Calu3 (cell line): ENCODE measurements around the gene NUDT4. TPM values are rescaled to one million over a fixed set of nuclear protein-coding genes. Genes with fewer than 3 reads are reported as not detected.
"Not testable (repeated sequence)": the region's sequence is repeated elsewhere in the genome, so short reads cannot be mapped to it uniquely, and the experiment has no call there.

Experiments used
- BruUV-seq: library from RNA; stranded (reverse); fragments of 400-500 nt; replicated peaks from 2 replicates; lab custom pipeline; 2021; lab: Mats Ljungman, UMichigan
- CTCF ChIA-PET: fragments of 300-600 bp; sonication (Branson Sonifier 250); formaldehyde crosslinking; loops from one replicate; lab custom pipeline; 2022; ENCODE audit warnings: antibody characterized with exemption; lab: Charles Lee
- DNase-seq: peaks from one replicate; pipeline ENCODE4 v3.0.0; 2022
- H3K27ac Mint-ChIP-seq: one replicate; pipeline ENCODE4 v1.8.0; 2022; ENCODE audit warnings: mixed read lengths; ENCODE audit not compliant: unreplicated experiment
- H3K27me3 Mint-ChIP-seq: one replicate; pipeline ENCODE4 v1.8.0; 2022; ENCODE audit warnings: mixed read lengths; ENCODE audit not compliant: unreplicated experiment
- H3K36me3 Mint-ChIP-seq: one replicate; pipeline ENCODE4 v1.8.0; 2022; ENCODE audit warnings: mild to moderate bottlenecking, moderate library complexity, mixed read lengths; ENCODE audit not compliant: insufficient read depth, unreplicated experiment
- H3K4me1 Mint-ChIP-seq: one replicate; pipeline ENCODE4 v1.8.0; 2022; ENCODE audit warnings: mild to moderate bottlenecking, low read depth, mixed read lengths; ENCODE audit not compliant: unreplicated experiment
- H3K4me3 Mint-ChIP-seq: one replicate; pipeline ENCODE4 v1.8.0; 2022; ENCODE audit warnings: mild to moderate bottlenecking, low read depth, moderate library complexity, mixed read lengths; ENCODE audit not compliant: unreplicated experiment
- H3K9me3 Mint-ChIP-seq: one replicate; pipeline ENCODE4 v1.8.0; 2022; ENCODE audit warnings: low read depth, mixed read lengths; ENCODE audit not compliant: unreplicated experiment
- intact Hi-C: fragments of 100-400 bp; cut with micrococcal nuclease; formaldehyde crosslinking; loops from one replicate; pipeline ENCODE4 v1.10.0; 2022; ENCODE audit not compliant: unreplicated experiment
- total RNA-seq: library from RNA; stranded (reverse); gene quantifications from 2 replicates; pipeline ENCODE4 v1.2.3, GENCODE V29; 2022
- TF ChIP-seq, protein P1 (sequence below): fragments of 200-600 bp; IDR thresholded peaks from one replicate; pipeline ENCODE4 v1.8.0; 2022; ENCODE audit warnings: antibody characterized with exemption; ENCODE audit not compliant: unreplicated experiment

The NUDT4 gene
- total RNA-seq, 1 experiment from 2014 or later = 47.3 TPM

DNA sequence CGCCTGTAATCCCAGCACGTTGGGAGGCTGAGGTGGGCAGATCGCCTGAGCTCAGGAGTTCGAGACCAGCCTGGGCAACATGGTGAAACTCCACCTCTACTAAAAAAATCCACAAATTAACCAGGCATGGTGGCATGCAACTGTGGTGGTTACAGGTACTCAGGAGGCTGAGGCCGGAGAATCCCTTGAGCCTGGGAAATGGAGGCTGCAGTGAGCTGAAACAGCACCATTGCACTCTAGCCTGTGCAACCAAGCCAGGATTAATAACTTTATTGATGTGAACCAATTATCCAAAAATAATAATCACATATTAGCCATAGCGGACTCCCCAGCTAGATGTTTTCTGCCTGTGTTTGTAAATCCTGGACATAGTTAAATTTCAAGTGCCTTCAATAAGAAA lies 1.8 kb upstream of the NUDT4 start:
- Mint-ChIP-seq H3K4me3 (no peak overlapping the region), H3K27me3 (no peaks in the 10 kb centered on the region), H3K36me3 (peaks cover 39% of the 10 kb centered on the region), H3K9me3 (no peaks in the 10 kb centered on the region), H3K27ac (no peak overlapping the region), H3K4me1 (peaks cover 46% of the 10 kb centered on the region)
- TF ChIP-seq, protein P1, sequence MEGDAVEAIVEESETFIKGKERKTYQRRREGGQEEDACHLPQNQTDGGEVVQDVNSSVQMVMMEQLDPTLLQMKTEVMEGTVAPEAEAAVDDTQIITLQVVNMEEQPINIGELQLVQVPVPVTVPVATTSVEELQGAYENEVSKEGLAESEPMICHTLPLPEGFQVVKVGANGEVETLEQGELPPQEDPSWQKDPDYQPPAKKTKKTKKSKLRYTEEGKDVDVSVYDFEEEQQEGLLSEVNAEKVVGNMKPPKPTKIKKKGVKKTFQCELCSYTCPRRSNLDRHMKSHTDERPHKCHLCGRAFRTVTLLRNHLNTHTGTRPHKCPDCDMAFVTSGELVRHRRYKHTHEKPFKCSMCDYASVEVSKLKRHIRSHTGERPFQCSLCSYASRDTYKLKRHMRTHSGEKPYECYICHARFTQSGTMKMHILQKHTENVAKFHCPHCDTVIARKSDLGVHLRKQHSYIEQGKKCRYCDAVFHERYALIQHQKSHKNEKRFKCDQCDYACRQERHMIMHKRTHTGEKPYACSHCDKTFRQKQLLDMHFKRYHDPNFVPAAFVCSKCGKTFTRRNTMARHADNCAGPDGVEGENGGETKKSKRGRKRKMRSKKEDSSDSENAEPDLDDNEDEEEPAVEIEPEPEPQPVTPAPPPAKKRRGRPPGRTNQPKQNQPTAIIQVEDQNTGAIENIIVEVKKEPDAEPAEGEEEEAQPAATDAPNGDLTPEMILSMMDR = no peak
- BruUV-seq = no TSS peak
- CTCF ChIA-PET = interaction anchor here (0.6 to 1.5 kb wide), 2 partner anchors 11 to 389 kb away, joined by 4 to 7 read pairs; no protein-coding TSS in a partner anchor
- no peak for DNase-seq
- intact Hi-C loops = no loop called here

GRCh38 chr12:93376436-93377251 lies 1.1 kb upstream of the NUDT4 start:
- peaks cover 53% of the 10 kb centered on the region for H3K4me1 Mint-ChIP-seq

DNA sequence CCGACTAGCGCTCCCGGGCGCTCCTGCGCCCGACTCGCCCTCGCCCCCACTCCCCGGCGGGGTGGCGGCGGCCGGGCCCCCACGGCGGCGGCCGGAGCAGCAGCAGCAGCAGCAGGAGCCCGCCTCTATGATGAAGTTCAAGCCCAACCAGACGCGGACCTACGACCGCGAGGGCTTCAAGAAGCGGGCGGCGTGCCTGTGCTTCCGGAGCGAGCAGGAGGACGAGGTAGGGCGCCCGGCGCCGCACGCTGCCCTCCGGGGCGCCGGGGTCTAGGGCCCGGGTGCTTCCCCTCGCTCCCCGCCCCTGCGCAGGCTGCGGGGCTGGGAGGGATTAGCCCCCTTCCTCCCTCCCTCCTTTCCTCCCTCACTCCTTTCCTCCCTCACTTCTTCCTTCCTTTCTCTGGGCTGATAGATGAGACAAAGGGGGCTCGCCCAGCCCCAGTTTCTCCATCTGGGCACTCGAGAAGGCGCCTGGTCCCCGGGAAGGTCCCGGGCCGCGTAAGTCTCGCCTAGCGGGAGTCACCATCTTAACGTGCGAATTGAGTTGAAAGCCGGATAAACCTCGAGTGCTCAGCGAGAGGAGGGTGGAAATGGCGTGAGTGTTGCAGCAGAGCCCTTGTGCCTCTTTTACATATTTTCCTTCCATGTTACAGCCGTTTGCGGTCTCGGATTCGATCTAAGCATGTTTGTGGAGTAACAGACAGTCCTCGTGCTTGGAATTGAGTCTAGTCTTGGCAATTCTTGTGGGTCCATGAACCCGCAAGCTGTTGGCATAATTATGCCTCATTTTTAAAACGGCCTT lies 672 bp downstream of the NUDT4 start:
- CTCF ChIA-PET = interaction anchor here (0.6 kb wide), 1 partner anchor 135 kb away, joined by 3 read pairs; no protein-coding TSS in a partner anchor
- intact Hi-C loops, H3K9me3 Mint-ChIP-seq, BruUV-seq, H3K27me3 Mint-ChIP-seq: not testable (repeated sequence)
- H3K36me3 Mint-ChIP-seq = peaks cover 44% of the 10 kb centered on the region
- peak overlapping the region; percentile 99 for H3K4me3 Mint-ChIP-seq
- peak overlapping the region; percentile 96 for H3K27ac Mint-ChIP-seq
- DNase-seq = peak; percentile 51
- H3K4me1 Mint-ChIP-seq = peaks cover 60% of the 10 kb centered on the region

More at GRCh38 chr12:93376436-93377251, 1.1 kb upstream of the NUDT4 start:
- peak overlapping the region; percentile 99 for H3K4me3 Mint-ChIP-seq
- CTCF ChIA-PET = interaction anchor here (0.7 to 1.5 kb wide), 4 partner anchors 20 to 549 kb away, joined by 3 to 7 read pairs (median 4); no protein-coding TSS in a partner anchor
- peak overlapping the region; percentile 91 for H3K27ac Mint-ChIP-seq
- TF ChIP-seq, protein P1 = no peak
- H3K36me3 Mint-ChIP-seq = peaks cover 44% of the 10 kb centered on the region
- intact Hi-C loops = loop anchor here (1.0 kb wide), 1 partner anchor 59 kb away; no protein-coding TSS in a partner anchor
- H3K27me3 Mint-ChIP-seq = no peaks in the 10 kb centered on the region
- no peaks in the 10 kb centered on the region for H3K9me3 Mint-ChIP-seq
- DNase-seq = no peak
- BruUV-seq = no TSS peak

DNA sequence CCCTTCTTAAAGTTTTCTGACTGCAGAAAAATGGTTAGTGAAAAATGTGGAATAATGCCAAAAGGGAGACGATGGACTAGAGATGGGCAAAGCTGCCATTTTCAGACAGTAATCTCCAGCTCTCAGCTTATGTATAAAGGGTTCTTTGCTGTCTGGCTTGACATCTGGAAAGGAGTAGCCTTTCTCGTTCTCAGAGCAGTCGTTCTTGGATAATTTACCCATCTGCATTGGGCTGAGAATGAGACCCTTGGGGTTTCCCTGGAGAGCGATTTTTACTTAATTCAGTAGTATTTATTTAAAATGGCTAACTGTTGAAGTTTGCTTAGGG lies 1.2 kb downstream of the NUDT4 start:
- H3K27me3 Mint-ChIP-seq = no peaks in the 10 kb centered on the region
- CTCF ChIA-PET = interaction anchor here (0.6 to 4.0 kb wide), 4 partner anchors 90 to 391 kb away, joined by 3 to 31 read pairs (median 3); no protein-coding TSS in a partner anchor
- DNase-seq = no peak
- peaks cover 55% of the 10 kb centered on the region for H3K4me1 Mint-ChIP-seq
- no peaks in the 10 kb centered on the region for H3K9me3 Mint-ChIP-seq
- peak overlapping the region; percentile 99 for H3K4me3 Mint-ChIP-seq
- intact Hi-C loops = no loop called here
- no TSS peak for BruUV-seq
- peak overlapping the region; percentile 96 for H3K27ac Mint-ChIP-seq
- TF ChIP-seq, protein P1 = no peak
- peaks cover 44% of the 10 kb centered on the region for H3K36me3 Mint-ChIP-seq
